Breast epithelium (tissue), 4 donors: ENCODE data around the gene CCDC137. TPM values are rescaled to one million over a fixed set of nuclear protein-coding genes. Genes with fewer than 3 reads are reported as not detected.

Experiments used
- DNase-seq, 2 donors: peaks; one replicate each; pipeline ENCODE4 v3.0.0-alpha.2; 2019; ENCODE audit warnings: low spot score in 2 of 2
- H3K27ac ChIP-seq, 2 donors: fragments of 200-600 bp; sonication (generic) in 1 of 2; one replicate each; pipeline ENCODE4 v1.5.1; 2016 to 2019; ENCODE audit warnings: mild to moderate bottlenecking in 1 of 2
- H3K27me3 ChIP-seq, 2 donors: fragments of 200-600 bp; sonication (generic) in 1 of 2; one replicate each; pipeline versions ENCODE4 v1.5.1 to v1.6.0; 2017 to 2019; ENCODE audit warnings: control low read depth in 1 of 2, mild to moderate bottlenecking in 1 of 2
- H3K36me3 ChIP-seq: fragments of 200-600 bp; one replicate; pipeline ENCODE4 v1.5.1; 2019
- H3K4me1 ChIP-seq, 2 donors: fragments of 200-600 bp; sonication (generic); one replicate each; pipeline ENCODE4 v1.5.1; 2016 to 2019; ENCODE audit warnings: control low read depth in 1 of 2
- H3K4me3 ChIP-seq, 3 donors: fragments of 200-600 bp; sonication (generic); 1 replicate in 2 of 3; 2 replicates in 1 of 3; pipeline ENCODE4 v1.5.1; 2016 to 2019; ENCODE audit warnings: mild to moderate bottlenecking in 3 of 3, moderate library complexity in 2 of 3
- H3K9me3 ChIP-seq, 2 donors: fragments of 200-600 bp; sonication (generic) in 1 of 2; one replicate each; pipeline ENCODE4 v1.5.1; 2016 to 2019; ENCODE audit warnings: control low read depth in 1 of 2
- CTCF ChIP-seq, 3 donors: fragments of 450-650 bp; IDR thresholded peaks; one replicate each; pipeline ENCODE4 v1.5.1; 2016 to 2017; ENCODE audit warnings: antibody characterized with exemption in 3 of 3, mild to moderate bottlenecking in 3 of 3, moderate library complexity in 3 of 3
- POLR2A ChIP-seq: fragments of 450-650 bp; IDR thresholded peaks from one replicate; pipeline ENCODE4 v1.6.1; 2016; ENCODE audit warnings: antibody characterized with exemption, mild to moderate bottlenecking, moderate library complexity
- POLR2AphosphoS5 ChIP-seq, 3 donors: sonication (generic); formaldehyde crosslinking; IDR thresholded peaks; one replicate each; pipeline ENCODE4 v1.6.1; 2017; ENCODE audit warnings: antibody characterized with exemption in 3 of 3
- intact Hi-C: fragments of 100-400 bp; cut with DNase I; formaldehyde crosslinking; loops from one replicate; pipeline ENCODE4 v1.15.1; 2023; ENCODE audit warnings: low total_unique reads
- total RNA-seq, 3 donors: library from RNA; depleted of rRNA; stranded (reverse); fragments of >200 nt; gene quantifications; one replicate each; pipeline ENCODE4 v1.1.0, GENCODE V29; 2016

CCDC137 gene
- total RNA-seq, 3 donors from 2014 or later: 8.6 to 14.4 (median 11.6) TPM

GRCh38 chr17:81652906-81653771, 13.4 kb upstream of the CCDC137 start:
- no peaks in the 10 kb centered on the region for H3K4me1 ChIP-seq
- DNase-seq: no peak
- H3K27me3 ChIP-seq: peaks cover 3 to 51% of the 10 kb centered on the region in 2 donors
- H3K27ac ChIP-seq: no peak overlapping the region
- H3K9me3 ChIP-seq: peaks cover 0 to 6% of the 10 kb centered on the region in 2 donors
- intact Hi-C loops: no loop called here
- H3K4me3 ChIP-seq: no peak overlapping the region
- TF ChIP-seq POLR2AphosphoS5 (IDR thresholded peaks at IDR 0.05) (no peak), CTCF (IDR thresholded peaks at IDR 0.05) (no peak), POLR2A (no peak)
- H3K36me3 ChIP-seq: no peaks in the 10 kb centered on the region

GRCh38 chr17:81655378-81656117, 11.0 kb upstream of the CCDC137 start:
- Histone ChIP-seq H3K9me3 (no peaks in the 10 kb centered on the region), H3K36me3 (no peaks in the 10 kb centered on the region), H3K4me3 (no peak overlapping the region), H3K27me3 (peaks cover 0 to 30% of the 10 kb centered on the region in 2 donors), H3K4me1 (no peaks in the 10 kb centered on the region), H3K27ac (no peak overlapping the region)
- DNase-seq: no peak
- intact Hi-C loops: no loop called here
- no peak for TF ChIP-seq POLR2A
- no peak for TF ChIP-seq POLR2AphosphoS5 (IDR thresholded peaks at IDR 0.05)
- TF ChIP-seq CTCF (IDR thresholded peaks at IDR 0.05): no peak

- no peak within 1 kb of the TSS for H3K27ac ChIP-seq
- H3K27me3 ChIP-seq: peaks cover 0 to 23% of the 10 kb centered on the region in 2 donors
- H3K4me1 ChIP-seq: no peaks in the 10 kb centered on the region
- H3K36me3 ChIP-seq: no peaks in the 10 kb centered on the region
- DNase-seq: no peak
- no peaks in the 10 kb centered on the region for H3K9me3 ChIP-seq
- no peak within 1 kb of the TSS for H3K4me3 ChIP-seq
- TF ChIP-seq POLR2AphosphoS5 (IDR thresholded peaks at IDR 0.05) (no peak), CTCF (IDR thresholded peaks at IDR 0.05) (no peak), POLR2A (no peak)
- intact Hi-C loops: no loop called here
Measured at GRCh38 chr17:81656118-81656743, 10.3 kb upstream of the CCDC137 start, which contains the start of gene PDE6G. PDE6G (minus strand) TSS chr17:81656542; CDS start chr17:81653305, 3,237 bp downstream.

- Histone ChIP-seq H3K27me3 (peaks cover 0 to 17% of the 10 kb centered on the region in 2 donors), H3K27ac (no peak overlapping the region), H3K4me3 (no peak overlapping the region), H3K4me1 (no peaks in the 10 kb centered on the region), H3K9me3 (no peaks in the 10 kb centered on the region), H3K36me3 (no peaks in the 10 kb centered on the region)
- no peak for DNase-seq
- TF ChIP-seq POLR2A (no peak), CTCF (IDR thresholded peaks at IDR 0.05) (no peak), POLR2AphosphoS5 (IDR thresholded peaks at IDR 0.05) (no peak)
- intact Hi-C loops: no loop called here
Measured at GRCh38 chr17:81656835-81657234, 9.7 kb upstream of the CCDC137 start.
